ENCODE data around the gene NRXN2.

DNA sequence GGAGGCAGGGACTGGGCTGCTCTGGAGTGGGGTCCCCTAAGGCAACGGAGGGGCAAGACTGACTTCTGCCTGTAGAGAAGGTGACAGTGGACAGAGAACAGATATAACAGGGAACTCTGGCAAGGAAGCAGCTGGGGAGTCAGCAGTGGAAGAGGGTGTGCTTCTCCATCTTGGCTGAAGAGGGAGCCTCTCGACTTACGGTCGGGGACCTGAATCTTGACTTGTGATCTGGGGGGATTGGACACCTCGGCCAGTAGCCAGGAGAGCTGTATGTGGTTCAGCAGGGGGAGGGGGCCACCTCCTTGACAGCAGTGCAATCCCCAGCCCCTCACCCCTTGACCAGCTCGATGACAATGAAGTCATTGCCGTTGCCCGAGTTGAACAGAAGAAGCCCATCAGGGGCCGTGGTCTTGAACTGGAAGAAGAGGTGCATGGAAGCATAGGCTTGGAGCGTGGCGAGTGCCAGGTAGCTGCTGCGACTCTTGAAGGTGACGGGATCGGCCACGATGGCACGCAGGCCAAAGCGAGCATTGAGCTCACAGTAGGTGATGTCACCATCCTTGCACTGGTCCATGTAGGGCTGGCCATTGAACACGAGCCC lies 72.0 kb downstream of the NRXN2 start:
- TF ChIP-seq EZH2 (IDR thresholded peaks at IDR 0.05; ENCODE audit: insufficient read depth, poor library complexity, severe bottlenecking) (no peak), EZH2phosphoT487 (IDR thresholded peaks at IDR 0.05; ENCODE audit: insufficient read depth, low read depth) (no peak)

Data from GM23248 (cell line).